ENCODE data around the gene PEPD.
A peak's percentile ranks its signal among the peaks of the same experiment; 100 is the strongest.

The PEPD gene

GRCh38 chr19:33505823-33506222 is 15.8 kb downstream of the PEPD start:
- no peak overlapping the region for H3K4me3 Mint-ChIP-seq
- no peak for DNase-seq
- peaks cover 7 to 11% of the 10 kb centered on the region in 2 donors for H3K4me1 Mint-ChIP-seq (ENCODE audit: low read depth in 2 of 2)
- H3K27me3 Mint-ChIP-seq: no peaks in the 10 kb centered on the region
- peak overlapping the region; percentile 0 to 65 for H3K27ac Mint-ChIP-seq
- no peak for ATAC-seq (replicated peaks)
- no peaks in the 10 kb centered on the region for H3K9me3 Mint-ChIP-seq
- H3K36me3 Mint-ChIP-seq (ENCODE audit: insufficient read depth): peaks cover 5% of the 10 kb centered on the region

DNA sequence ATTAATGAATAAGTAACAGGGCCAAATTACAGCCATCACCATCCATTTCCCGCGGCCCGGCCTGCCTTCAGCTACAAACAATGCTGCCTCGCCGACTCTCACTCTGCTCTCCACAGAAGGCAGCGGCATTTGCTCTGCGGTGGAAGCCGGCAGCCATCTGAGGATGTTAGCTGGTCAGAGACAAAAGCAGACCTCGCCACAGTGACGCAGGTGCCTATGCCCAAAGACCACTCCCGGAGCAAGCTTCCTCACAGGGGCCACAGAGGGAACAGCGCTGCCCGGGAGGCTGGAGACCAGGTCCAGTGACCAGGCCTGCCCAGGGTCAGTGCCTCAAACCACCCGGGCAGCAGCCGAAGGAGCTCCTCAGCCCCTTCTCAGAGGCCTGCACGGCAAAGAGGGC is 16.4 kb downstream of the PEPD start:
- Mint-ChIP-seq H3K9me3 (no peaks in the 10 kb centered on the region), H3K27me3 (no peaks in the 10 kb centered on the region), H3K4me3 (no peak overlapping the region), H3K4me1 (ENCODE audit: low read depth in 2 of 2) (peaks cover 7 to 11% of the 10 kb centered on the region in 2 donors), H3K27ac (peak overlapping the region in 1 of 2 donors; percentile 0), H3K36me3 (ENCODE audit: insufficient read depth) (peaks cover 8% of the 10 kb centered on the region)
- DNase-seq (no peak), ATAC-seq (replicated peaks) (no peak)

- Mint-ChIP-seq H3K4me1 (ENCODE audit: low read depth in 2 of 2) (peaks cover 7 to 11% of the 10 kb centered on the region in 2 donors), H3K27me3 (no peaks in the 10 kb centered on the region), H3K36me3 (ENCODE audit: insufficient read depth) (peaks cover 8% of the 10 kb centered on the region), H3K27ac (peak overlapping the region in 1 of 2 donors; percentile 46), H3K9me3 (no peaks in the 10 kb centered on the region), H3K4me3 (no peak overlapping the region)
- ATAC-seq (replicated peaks) (no peak), DNase-seq (no peak)
These were observed 17.5 kb downstream of the PEPD start for GRCh38 chr19:33504058-33504444.

DNA sequence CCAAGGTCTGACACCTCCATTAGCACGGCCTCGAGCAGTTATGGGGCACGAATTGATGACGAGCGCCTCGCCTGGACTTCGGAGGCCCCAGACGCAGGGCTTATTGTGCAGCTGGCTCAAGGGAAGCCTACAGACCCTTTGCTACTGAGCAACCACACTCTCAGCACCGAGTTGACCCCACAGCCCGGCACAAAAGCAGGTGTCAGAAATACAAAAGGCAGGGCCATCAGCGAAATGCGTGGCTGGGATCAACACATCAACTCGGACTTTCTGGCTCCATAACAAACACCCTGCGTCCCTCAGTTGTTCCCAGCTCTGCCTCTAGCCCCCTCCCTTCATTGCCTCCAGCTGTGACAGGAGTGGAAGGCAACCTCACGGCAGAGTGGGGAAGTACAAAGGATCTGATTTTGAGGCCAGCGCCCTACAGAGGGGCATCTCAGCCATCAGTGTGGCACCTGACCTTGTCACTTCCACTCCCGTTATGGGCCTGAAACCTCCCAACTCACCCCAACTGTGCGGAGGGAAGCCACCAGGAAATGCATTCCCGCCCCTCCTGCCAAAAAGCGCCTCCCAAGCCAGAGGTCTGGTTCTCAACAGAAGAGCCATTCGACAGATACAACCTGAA is 18.0 kb downstream of the PEPD start:
- no peak for DNase-seq
- Mint-ChIP-seq H3K4me1 (ENCODE audit: low read depth in 2 of 2) (peaks cover 7 to 11% of the 10 kb centered on the region in 2 donors), H3K27ac (peak overlapping the region in 1 of 2 donors; percentile 46)

GRCh38 chr19:33503030-33503429 is 18.6 kb downstream of the PEPD start:
- peaks cover 15% of the 10 kb centered on the region for H3K36me3 Mint-ChIP-seq (ENCODE audit: insufficient read depth)
- no peak overlapping the region for H3K4me3 Mint-ChIP-seq
- H3K27me3 Mint-ChIP-seq: no peaks in the 10 kb centered on the region
- ATAC-seq (replicated peaks): no peak
- no peaks in the 10 kb centered on the region for H3K9me3 Mint-ChIP-seq
- DNase-seq: no peak
- no peak overlapping the region for H3K27ac Mint-ChIP-seq
- peaks cover 7 to 11% of the 10 kb centered on the region in 2 donors for H3K4me1 Mint-ChIP-seq (ENCODE audit: low read depth in 2 of 2)

More for the DNA sequence above, 18.0 kb downstream of the PEPD start:
- Mint-ChIP-seq H3K9me3 (no peaks in the 10 kb centered on the region), H3K36me3 (ENCODE audit: insufficient read depth) (peaks cover 11% of the 10 kb centered on the region), H3K4me3 (no peak overlapping the region), H3K27me3 (no peaks in the 10 kb centered on the region)
- no peak for ATAC-seq (replicated peaks)

DNA sequence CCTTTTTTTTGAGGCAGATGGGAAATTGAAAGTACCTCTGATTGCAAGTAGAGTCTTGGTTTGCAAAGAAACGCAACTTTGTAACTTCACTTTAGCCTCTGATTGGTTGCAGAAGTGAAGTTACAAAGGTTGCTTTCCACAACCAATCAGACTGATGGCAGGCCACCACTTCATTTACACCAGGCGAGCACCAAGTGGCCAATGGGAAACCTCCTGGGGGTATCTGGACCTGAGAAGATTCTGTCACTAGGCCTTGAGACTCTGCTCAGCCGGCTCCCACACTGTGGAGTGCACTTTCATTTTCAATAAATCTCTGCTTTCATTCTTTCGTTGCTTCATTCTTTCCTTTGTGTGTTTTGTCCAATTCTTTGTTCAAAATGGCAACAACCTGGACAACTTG is 19.1 kb downstream of the PEPD start:
- DNase-seq (no peak), ATAC-seq (replicated peaks) (no peak)
- Mint-ChIP-seq H3K4me1 (ENCODE audit: low read depth in 2 of 2) (peaks cover 7 to 11% of the 10 kb centered on the region in 2 donors), H3K4me3 (no peak overlapping the region), H3K27me3 (no peaks in the 10 kb centered on the region), H3K36me3 (ENCODE audit: insufficient read depth) (peaks cover 15% of the 10 kb centered on the region), H3K9me3 (no peaks in the 10 kb centered on the region), H3K27ac (no peak overlapping the region)

DNA sequence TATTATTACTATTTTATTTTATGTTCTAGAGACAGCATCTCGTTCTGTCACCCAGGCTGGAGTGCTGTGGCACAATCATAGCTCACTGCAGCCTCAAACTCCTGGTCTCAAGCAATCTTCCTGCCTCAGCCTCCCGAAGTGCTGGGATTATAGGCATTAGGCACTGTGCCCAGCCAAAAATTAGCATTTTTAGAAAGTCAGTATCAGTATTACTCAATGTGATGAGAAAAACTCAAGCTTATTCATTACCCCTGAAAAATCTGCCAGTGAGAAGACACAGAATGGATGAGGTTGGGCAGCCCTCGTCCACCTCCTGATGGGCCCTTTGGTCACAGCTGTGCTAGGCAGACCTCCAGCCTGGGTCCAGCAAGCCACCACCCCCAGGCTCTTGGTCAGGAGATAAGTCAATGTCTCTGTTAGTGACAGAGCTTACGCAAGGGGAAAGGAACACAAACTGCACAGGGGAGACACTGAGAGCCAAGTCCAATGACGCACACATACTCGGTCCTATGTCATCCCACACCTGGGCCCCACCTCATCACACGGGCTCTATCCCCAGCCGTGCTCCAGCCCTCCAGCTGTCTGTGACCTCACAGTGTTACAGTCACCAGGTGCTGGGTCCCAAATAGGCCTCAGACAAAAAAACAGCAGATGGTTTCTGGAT is 19.8 kb downstream of the PEPD start:
- peaks cover 6 to 7% of the 10 kb centered on the region in 2 donors for H3K4me1 Mint-ChIP-seq (ENCODE audit: low read depth in 2 of 2)

GRCh38 chr19:33500991-33501390 is 20.6 kb downstream of the PEPD start:
- Mint-ChIP-seq H3K27ac (no peak overlapping the region), H3K9me3 (no peaks in the 10 kb centered on the region), H3K27me3 (no peaks in the 10 kb centered on the region), H3K36me3 (ENCODE audit: insufficient read depth) (peaks cover 15% of the 10 kb centered on the region), H3K4me3 (no peak overlapping the region), H3K4me1 (ENCODE audit: low read depth in 2 of 2) (peaks cover 0 to 4% of the 10 kb centered on the region in 2 donors)
- DNase-seq (no peak), ATAC-seq (replicated peaks) (no peak)

More for the DNA sequence above, 19.8 kb downstream of the PEPD start:
- DNase-seq: no peak
- no peak overlapping the region for H3K27ac Mint-ChIP-seq
- no peak overlapping the region for H3K4me3 Mint-ChIP-seq
- H3K36me3 Mint-ChIP-seq (ENCODE audit: insufficient read depth): peaks cover 15% of the 10 kb centered on the region
- H3K27me3 Mint-ChIP-seq: no peaks in the 10 kb centered on the region
- H3K9me3 Mint-ChIP-seq: no peaks in the 10 kb centered on the region
- ATAC-seq (replicated peaks): no peak

DNA sequence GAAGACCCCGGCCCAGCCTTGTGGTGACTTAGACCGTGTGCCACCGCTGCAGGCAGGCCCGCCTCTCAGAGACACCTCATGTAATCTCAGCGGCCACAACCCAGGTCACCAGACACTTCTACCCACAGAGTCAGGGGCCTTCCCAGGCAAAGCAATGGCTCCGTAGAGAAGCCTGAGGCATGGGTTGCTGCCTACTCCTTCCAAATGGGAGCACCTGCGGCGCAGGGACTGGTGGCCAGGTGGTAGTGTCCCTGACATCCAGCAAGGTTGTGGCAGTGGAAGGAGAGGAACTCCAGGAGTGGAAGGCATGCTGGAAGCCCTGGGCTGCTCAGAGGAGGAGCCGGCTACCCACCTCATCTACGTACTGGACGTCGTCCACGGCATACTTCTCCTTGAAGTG is 21.0 kb downstream of the PEPD start:
- DNase-seq (no peak), ATAC-seq (replicated peaks) (no peak)
- Mint-ChIP-seq H3K4me3 (no peak overlapping the region), H3K27ac (no peak overlapping the region), H3K9me3 (no peaks in the 10 kb centered on the region), H3K27me3 (no peaks in the 10 kb centered on the region), H3K4me1 (ENCODE audit: low read depth in 2 of 2) (peaks cover 0 to 1% of the 10 kb centered on the region in 2 donors), H3K36me3 (ENCODE audit: insufficient read depth) (peaks cover 15% of the 10 kb centered on the region)

DNA sequence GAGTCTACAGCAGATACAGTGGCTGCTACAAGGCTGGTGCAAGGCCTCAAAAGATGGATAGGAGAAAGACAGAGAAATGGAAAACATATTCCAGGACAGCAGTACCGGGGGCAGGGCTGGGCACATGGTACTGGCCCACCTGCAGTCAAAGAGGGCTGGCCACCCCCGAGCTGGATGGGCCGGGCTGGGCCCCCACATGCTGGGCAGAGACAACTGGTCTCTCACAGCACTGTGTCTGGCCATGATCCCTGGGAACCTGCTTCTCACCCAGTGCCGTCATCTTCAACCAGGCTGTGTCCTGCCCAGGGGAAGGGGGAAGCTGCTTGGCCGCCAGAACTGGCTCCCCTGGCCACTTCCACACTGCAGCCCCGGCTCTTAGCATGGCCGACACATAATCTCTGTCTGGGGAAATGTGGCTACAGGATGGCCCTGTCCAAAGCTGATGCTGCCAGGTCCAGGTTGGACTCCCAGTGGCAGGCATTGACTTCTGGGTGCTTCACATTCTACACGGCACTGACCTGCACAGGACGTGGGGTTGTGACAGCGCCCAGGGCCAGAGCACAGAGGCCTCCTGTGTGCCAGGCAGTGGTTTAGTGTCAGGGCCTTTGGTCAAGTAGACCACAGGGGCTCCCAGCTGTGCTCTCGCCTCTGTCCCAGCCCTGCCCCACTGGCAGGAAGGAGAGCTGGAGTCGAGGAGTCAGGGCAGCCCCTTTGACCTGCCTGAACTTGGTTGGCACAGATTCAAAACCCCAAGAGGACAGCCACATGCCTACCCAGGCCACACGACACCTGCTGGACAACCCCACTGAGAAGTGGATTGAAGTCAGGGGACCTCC is 21.7 kb downstream of the PEPD start:
- Mint-ChIP-seq H3K4me3 (no peak overlapping the region), H3K27ac (no peak overlapping the region), H3K9me3 (no peaks in the 10 kb centered on the region), H3K27me3 (no peaks in the 10 kb centered on the region), H3K36me3 (ENCODE audit: insufficient read depth) (peaks cover 15% of the 10 kb centered on the region), H3K4me1 (ENCODE audit: low read depth in 2 of 2) (no peaks in the 10 kb centered on the region)
- ATAC-seq (replicated peaks) (no peak), DNase-seq (no peak)

DNA sequence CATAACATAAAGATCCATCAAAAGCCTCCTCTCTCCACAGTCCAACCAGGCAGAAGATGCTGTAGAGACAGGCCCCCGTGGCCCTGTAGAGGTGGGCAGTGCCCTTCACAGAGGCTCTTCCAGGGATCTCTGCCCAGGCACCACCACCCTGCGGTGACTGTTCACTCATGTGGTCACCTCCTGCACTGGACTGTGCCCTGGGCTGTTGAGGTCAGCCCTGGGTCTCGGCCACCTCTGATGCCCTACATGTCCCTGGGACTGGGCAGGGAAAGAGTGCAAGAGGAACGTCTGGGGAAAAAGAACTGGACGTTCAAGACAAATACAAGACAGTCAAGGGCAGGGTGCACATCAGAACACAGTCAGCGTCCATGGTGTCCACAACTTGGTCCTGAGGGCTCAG is 22.3 kb downstream of the PEPD start:
- Mint-ChIP-seq H3K27ac (no peak overlapping the region), H3K36me3 (ENCODE audit: insufficient read depth) (peaks cover 15% of the 10 kb centered on the region), H3K27me3 (no peaks in the 10 kb centered on the region), H3K4me3 (no peak overlapping the region), H3K4me1 (ENCODE audit: low read depth in 2 of 2) (peaks cover 0 to 5% of the 10 kb centered on the region in 2 donors), H3K9me3 (no peaks in the 10 kb centered on the region)
- no peak for DNase-seq
- ATAC-seq (replicated peaks): no peak

DNA sequence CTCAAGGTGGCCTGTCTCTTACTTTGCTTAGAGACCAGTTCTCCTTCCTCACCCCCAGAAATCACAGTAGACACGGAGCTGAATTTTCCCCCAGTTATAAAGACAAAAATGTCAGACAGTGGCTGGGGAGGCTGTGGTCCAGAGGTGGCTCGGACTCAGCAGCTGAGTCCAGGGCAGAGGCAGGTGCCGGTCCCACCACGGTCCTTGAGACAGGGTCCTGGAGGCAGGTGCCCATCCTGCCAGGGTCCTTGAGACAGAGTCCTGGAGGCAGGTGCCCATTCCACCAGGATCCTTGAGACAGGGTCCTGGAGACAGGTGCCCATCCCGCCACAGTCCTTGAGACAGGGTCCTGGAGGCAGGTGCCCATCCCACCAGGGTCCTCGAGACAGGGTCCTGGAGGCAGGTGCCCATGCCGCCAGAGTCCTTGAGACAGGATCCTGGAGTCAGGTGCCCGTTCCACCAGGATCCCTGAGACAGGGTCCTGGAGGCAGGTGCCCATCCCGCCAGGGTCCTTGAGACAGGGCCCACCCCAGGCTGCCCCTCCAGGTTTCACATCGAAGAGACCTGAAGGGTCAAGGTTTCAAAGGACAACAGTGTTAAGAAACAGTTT is 23.1 kb downstream of the PEPD start:
- H3K27me3 Mint-ChIP-seq: no peaks in the 10 kb centered on the region
- no peaks in the 10 kb centered on the region for H3K9me3 Mint-ChIP-seq
- ATAC-seq (replicated peaks): no peak
- H3K4me1 Mint-ChIP-seq (ENCODE audit: low read depth in 2 of 2): peaks cover 1 to 9% of the 10 kb centered on the region in 2 donors
- peaks cover 15% of the 10 kb centered on the region for H3K36me3 Mint-ChIP-seq (ENCODE audit: insufficient read depth)
- DNase-seq: no peak
- H3K27ac Mint-ChIP-seq: no peak overlapping the region
- no peak overlapping the region for H3K4me3 Mint-ChIP-seq

GRCh38 chr19:33497778-33498175 is 23.8 kb downstream of the PEPD start:
- H3K27ac Mint-ChIP-seq: no peak overlapping the region
- H3K4me3 Mint-ChIP-seq: no peak overlapping the region
- H3K9me3 Mint-ChIP-seq: no peaks in the 10 kb centered on the region
- no peak for DNase-seq
- peaks cover 16% of the 10 kb centered on the region for H3K36me3 Mint-ChIP-seq (ENCODE audit: insufficient read depth)
- no peaks in the 10 kb centered on the region for H3K27me3 Mint-ChIP-seq
- H3K4me1 Mint-ChIP-seq (ENCODE audit: low read depth in 2 of 2): peaks cover 1 to 9% of the 10 kb centered on the region in 2 donors
- no peak for ATAC-seq (replicated peaks)
